GM18867 (cell line): Measurements from ENCODE around the gene MDK.

Source experiments
- ATAC-seq: cut with Tn5 transposase; IDR thresholded peaks from one replicate; pipeline ENCODE4 v1.9.1; 2021; ENCODE audit warnings: mild to moderate bottlenecking, moderate library complexity; ENCODE audit not compliant: unreplicated experiment

Gene MDK

DNA sequence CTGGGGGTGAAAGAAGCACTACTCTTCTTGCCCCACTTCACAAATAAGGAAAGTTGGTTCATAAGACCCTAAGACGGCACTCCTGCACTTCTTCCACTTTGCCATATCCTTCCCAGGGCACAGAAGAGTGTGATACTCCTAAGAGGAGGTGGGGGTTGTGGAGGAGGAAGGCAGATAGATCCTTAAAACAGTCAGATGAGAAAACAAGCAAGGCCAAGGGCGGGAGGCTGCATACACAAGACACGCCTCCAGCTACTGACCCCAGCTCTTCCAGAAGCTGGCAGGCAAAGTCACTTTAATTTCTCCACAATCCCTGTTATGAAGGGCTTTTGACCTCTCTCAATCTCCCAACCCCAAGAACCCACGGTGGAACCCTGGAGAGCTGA, 11.8 kb downstream of the MDK start:
- ATAC-seq = no peak

GRCh38 chr11:46393759-46394158, 12.3 kb downstream of the MDK start:
- no peak for ATAC-seq

DNA sequence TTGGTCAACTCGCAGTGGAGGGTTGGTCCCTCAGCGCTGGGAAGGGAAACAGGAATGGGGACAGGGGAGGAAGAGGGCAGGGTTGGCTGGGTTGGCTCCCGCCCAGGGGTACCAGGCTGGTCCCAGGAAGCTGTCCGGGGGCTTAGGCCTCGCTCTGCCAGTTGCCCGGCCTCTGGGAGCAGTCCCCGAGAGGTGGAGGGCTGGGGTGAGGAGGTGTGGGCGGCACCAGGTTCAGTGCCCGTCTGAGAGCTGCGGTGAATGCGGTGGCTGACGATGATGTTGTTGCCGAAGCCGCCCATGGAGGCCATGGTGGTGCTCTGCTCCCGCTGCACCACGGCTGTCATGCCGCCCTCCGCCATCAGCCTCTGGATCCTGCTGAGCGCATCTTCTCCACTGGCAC, 16.1 kb downstream of the MDK start:
- ATAC-seq = no peak

DNA sequence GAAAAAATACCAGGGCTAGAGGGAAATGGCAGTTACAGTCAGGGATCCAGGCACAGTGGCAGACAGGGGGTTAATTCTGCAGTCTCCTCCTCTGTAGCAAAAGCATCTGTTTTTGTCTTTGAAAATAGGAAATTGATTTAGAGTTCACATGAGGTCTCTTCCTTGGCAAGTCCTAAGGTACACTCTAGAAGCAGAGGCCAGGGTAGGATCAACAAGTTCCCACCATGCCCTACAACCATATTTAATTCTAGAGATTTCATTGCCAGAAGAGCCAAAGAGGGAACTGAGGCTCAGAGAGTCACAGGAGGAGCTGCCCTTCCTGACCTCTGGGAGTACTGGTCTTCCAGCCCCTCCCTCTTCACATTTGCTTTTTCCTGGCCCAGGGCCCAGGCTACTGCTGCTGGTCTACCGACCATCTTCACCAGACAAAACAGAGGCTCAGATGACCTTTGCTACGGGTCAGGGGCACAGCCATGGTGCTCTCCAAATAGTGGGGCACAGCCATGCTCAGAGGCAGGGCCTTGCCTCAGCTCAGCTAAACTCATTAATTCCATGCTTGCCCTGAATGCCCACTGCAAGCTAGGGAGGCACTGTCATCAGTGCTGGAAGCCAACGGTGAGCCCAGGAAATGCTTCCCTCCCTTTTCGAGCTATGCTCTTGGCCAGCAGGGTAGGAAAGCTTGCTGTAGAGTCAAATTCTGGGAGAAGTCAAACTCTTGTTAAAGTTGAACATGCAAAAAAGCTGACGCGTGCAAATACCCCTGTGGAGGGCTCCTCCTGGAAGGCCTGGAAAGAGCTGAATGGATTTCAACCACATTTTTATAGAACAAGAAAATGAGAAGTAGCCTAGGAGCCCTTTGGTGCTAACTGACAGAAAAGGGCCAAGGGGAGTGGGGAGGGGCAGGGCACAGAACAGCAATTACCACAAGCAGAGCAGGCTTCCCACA, 21.8 kb downstream of the MDK start:
- no peak for ATAC-seq

- no peak for ATAC-seq
Observed at GRCh38 chr11:46404476-46405017, 23.1 kb downstream of the MDK start.

- ATAC-seq = no peak
Observed at GRCh38 chr11:46407635-46408034, 26.2 kb downstream of the MDK start.

DNA sequence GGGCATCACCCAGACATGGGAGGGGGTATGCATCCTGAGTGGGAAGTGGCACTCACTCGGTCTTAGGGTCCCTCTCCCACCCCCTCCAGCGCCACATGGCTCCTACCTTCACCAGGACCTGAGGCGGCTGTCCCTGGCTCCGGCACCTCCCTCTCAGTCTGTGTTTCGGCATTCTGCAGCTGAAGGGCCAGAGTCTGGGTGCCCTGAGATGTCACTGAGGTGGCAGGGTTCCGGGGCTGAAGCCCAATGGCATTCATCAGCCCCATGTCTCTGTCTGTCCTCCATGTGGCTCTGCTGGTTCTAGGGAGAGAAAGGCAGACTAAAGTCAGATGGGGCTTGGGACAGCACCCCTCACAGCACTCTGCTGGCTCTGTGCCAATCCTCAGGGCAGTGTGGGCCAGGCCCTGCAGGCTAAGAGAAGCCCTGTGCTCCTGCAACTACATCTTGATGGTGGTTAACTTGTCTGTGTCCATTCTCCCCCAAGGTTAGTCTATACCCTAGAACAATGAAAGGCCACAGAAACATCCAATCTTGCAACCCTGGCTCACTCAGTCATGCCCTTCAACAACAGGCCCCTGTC, 27.0 kb downstream of the MDK start:
- ATAC-seq = no peak

DNA sequence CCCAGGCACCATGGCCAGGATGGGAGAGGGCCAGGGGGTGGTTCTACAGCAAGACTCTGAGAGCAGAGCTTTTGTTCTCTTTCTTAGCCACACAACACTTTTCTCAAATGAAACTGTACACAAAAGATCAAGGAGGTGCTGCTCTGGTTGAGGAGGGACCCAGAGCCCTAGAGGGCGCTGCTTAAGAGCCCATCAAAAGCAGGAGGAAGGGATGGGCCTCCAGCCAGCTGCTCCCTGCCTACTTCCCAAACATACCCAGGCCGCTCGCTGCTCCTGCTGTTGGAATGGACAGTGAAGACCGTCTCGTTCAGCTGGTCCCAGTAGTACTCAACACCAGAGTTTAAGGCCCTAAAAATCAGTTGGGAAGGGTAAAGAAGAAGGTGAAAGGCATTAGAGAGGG, 28.6 kb downstream of the MDK start:
- ATAC-seq = no peak

DNA sequence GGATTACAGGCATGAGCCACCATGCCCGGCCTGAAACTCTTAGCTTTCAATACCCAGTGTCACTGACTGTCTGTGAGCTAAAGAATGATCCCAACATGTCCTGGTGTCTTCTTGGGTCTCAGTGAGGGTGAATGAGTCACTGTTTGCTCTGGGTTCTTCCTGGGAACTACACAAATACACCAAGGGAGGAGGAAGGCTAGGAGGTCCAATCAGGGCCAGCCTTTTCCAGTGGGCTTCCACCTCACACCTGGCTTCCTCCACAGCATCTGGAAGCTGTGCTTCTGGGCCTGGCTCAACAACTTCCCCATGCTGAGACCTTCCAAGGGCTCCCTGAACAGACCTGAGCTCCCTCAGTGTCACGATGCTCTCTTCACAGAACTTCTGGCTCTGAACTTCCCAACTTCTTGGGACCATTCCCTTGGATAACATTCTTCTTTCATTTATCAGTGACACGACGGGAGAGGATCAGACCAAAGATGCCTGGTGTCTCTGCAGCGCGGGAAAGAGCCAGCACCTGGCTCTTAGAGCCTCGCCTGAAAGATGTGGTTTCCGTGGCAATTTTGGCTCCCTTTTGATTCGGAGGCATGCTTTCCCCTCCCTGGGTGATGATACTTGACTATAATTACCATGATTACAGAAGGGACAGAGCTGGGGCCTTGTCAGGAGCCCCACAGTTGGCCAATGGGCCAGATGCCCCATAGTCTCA, 32.4 kb downstream of the MDK start:
- ATAC-seq = no peak

DNA sequence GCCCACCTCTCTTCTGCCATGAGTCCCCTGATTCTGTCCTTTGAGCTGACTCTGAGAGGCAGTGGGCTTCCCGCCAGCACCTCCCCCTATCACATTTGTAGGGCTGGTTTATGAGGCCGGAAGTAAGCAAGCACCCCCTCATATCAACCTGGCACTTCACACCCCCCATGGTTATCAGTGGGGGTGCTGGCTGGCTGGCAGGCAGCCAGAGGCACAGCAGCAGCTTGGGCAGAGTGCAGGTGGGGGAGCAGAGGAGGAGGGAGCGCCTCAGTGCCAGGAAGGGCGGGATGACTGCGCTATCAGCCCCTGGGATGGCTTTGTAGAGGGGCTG, 33.0 kb downstream of the MDK start:
- ATAC-seq = no peak

DNA sequence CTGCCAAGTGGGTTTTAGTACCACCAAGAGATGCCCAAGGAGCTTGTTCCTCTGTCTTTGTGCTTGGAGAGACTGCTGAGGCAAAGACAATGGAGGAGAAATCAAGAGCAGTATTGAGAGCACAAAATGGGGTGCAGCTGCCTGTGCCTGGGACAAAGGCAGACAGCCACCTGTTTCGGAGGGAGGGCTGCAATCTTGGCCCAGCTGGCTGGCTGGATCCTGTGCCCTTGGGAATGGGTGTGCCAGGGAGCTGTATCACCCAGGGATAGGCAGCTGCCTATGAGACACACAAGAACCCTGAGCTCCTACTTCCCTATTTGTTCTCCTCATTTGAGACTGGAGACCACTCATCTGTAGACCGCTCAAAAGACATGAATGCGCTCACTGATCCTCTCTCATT, 33.4 kb downstream of the MDK start:
- ATAC-seq = no peak

DNA sequence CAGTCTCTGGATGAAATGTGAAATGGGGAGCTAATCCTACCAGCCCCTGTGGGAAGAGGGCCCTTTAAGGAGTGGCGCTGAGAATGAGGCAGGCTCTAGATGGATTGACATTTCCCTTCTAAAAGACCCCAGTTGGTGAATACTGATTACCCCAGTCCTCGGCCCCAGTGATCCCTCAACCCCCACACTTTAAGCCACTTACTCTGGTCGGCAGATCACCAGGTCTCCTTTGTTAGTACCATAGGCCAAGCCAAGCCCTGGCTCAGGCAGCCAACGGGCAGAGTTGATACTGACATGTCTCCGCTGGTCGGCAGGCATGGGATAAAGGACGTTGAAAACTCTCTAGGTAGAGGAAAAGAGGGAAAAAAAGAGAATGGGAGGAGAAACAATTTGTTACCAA, 36.2 kb downstream of the MDK start:
- no peak for ATAC-seq

GRCh38 chr11:46418751-46419150, 37.3 kb downstream of the MDK start:
- no peak for ATAC-seq

DNA sequence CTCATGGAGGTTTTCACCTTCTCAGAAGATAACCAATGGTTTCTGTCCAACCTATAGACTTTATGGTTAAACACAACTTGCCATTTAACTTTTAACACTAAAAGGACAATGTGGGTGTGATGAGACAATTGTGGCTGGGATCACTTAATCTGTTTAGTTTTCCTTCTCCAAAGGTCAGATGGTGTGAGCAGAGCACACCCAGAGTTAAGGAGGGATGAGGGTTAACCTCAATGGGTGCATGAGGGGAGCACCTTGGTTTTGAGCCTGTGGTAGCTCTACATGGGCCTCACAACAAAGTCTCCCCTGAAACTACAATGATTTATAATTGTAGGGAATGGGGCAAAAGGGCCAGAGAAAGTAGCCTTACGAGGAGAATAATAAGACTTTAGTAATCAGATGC, 39.0 kb downstream of the MDK start:
- ATAC-seq = no peak

- ATAC-seq = no peak
Observed at GRCh38 chr11:46421257-46421880, 39.9 kb downstream of the MDK start.

GRCh38 chr11:46422588-46422987, 41.1 kb downstream of the MDK start:
- no peak for ATAC-seq

DNA sequence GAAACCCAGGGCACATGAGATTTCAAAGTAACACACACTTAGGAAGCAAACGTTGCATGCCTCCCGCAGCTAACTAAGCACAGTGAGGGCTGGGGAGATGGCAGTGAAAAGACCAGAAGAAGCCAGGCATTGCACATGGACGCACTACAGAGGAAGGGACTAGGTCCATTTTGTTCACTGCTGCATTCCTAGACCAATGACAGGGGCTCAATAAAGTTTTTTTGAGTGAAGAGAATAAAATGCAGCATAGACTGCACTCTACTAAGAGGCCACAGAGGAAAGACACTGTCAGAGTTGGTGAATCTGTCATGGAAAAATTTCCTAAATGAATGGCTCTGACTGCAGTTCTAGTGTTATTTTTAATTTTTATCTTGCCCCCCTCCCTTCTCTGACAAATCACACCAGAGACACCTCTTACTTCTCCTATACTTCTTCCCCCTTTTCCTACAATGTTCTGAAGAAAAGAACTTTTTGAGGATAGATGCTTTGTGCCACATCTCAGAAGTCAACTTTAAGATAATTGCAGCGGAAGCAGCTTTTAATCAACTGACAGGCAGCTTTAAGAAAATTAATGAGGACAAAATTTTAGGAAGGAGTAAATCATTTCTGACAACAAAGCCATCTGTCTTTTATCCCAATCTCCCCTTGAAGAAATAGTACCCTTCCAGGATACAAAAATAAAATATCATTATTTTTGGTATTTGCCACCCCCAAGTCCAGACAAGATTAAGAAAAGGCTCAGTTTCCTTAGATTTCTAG, 44.9 kb downstream of the MDK start:
- no peak for ATAC-seq

DNA sequence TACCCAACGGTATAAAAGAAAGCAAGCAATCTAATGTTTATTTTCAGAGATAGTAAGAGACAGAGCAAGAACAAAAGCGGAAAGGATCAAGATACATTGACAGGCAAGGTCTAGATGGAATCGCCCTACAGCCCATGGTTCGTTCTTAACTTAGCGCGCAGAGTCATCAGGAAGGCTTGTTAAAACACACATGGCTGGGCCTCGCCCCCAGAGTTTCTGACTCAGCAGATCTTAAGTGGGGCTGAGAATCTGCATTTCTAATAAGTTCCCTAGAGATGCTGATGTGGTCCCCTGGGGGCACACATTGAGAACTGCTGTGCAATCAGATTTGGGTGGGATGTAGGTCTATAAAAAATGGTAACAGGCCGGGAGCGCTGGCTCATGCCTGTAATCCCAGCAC, 45.9 kb downstream of the MDK start:
- ATAC-seq = no peak

DNA sequence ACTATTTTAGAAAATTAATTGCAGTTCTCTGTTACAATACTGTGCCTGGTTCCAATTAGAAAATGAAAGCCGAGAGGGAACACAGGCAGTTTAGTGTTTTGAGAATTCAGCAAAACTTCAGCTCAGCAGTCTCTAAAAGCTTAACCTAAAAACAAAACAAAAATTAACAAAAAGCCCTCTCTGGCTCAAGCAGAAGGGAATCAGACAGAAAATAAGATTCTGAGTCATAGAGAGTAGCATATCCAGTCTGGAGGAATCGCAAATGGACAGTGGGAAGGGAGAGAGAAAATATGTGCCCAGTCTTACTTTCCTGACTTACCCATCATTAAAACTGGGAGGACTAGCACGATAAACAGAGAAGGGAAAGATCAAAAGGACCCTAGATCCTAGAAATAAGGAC, 48.2 kb downstream of the MDK start:
- no peak for ATAC-seq

- ATAC-seq = no peak
Observed at GRCh38 chr11:46431211-46431610, 49.7 kb downstream of the MDK start.
